ENCODE data around the gene GOPC.
"Not testable (repeated sequence)": the region's sequence is repeated elsewhere in the genome, so short reads cannot be mapped to it uniquely, and the experiment has no call there.

GRCh38 chr6:117517995-117518394 is 84.3 kb downstream of the GOPC start:
- not testable (repeated sequence) for TF ChIP-seq CTCF, POLR2AphosphoS5, POLR2A (IDR thresholded peaks at IDR 0.05)

Measured in gastroesophageal sphincter (tissue), 3 donors.